HepG2 (cell line): Measurements from ENCODE around the gene ITIH2. TPM values are rescaled to one million over a fixed set of nuclear protein-coding genes. Genes with fewer than 3 reads are reported as not detected.
A peak's percentile ranks its signal among the peaks of the same experiment; 100 is the strongest.

Experiments used
- ATAC-seq: fragments of 200-7000 bp; cut with Tn5 transposase; 3 replicates; pipeline ENCODE4 v1.9.1; 2020; ENCODE audit warnings: mild to moderate bottlenecking, moderate library complexity
- BruUV-seq: library from RNA; stranded (reverse); fragments of 400-500 nt; replicated peaks from 2 replicates; lab custom pipeline; 2021; lab: Mats Ljungman, UMichigan
- CTCF ChIA-PET: fragments of 300-600 bp; formaldehyde crosslinking; extraction: SDS; loops from one replicate; lab custom pipeline; 2021; ENCODE audit warnings: low total read pairs, inconsistent platforms, low intra/inter-chr PET ratio; lab: Yijun Ruan, JAX
- POLR2A ChIA-PET: fragments of 350-600 bp; sonication (Branson Sonifier 250); formaldehyde crosslinking; loops from one replicate; lab custom pipeline; 2020; ENCODE audit warnings: antibody characterized with exemption, inconsistent platforms; lab: Yijun Ruan, JAX
- DNase-seq: peaks from one replicate; pipeline ENCODE4 v3.0.0-alpha.2; 2015; ENCODE audit warnings: low spot score
- FAIRE-seq: peaks from 3 replicates; lab custom pipeline; 2011; peaks lifted over from hg19 to GRCh38; lab: Jason Lieb, UNC
- H2AFZ ChIP-seq: one replicate; pipeline ENCODE4 v1.6.1; 2011; ENCODE audit warnings: low read length, inconsistent platforms
- H3K27ac ChIP-seq: fragments of 300-600 bp; 3 replicates; pipeline ENCODE4 v1.8.0; 2011; ENCODE audit warnings: mixed run types, mild to moderate bottlenecking, mixed read lengths, low read length, inconsistent platforms; ENCODE audit not compliant: insufficient read depth; ENCODE audit errors: extremely low read length
- H3K27me3 ChIP-seq, 2 experiments: fragments of 200-600 bp in 1 of 2; 2 replicates in 1 of 2; 3 replicates in 1 of 2; pipeline versions ENCODE4 v1.6.0 to v1.8.0; 2011; ENCODE audit warnings: low read length in 2 of 2, mild to moderate bottlenecking in 2 of 2, moderate library complexity in 2 of 2, inconsistent platforms in 1 of 2; ENCODE audit not compliant: insufficient read depth in 2 of 2, control insufficient read depth in 1 of 2
- H3K36me3 ChIP-seq, 2 experiments: fragments of 200-600 bp in 1 of 2; replicated peaks in 1 of 2; 2 replicates in 1 of 2; 3 replicates in 1 of 2; pipeline versions ENCODE4 v1.5.1 to v1.8.0; 2011; ENCODE audit warnings: low read length in 2 of 2, inconsistent platforms in 1 of 2; ENCODE audit not compliant: insufficient read depth in 2 of 2, control insufficient read depth in 1 of 2
- H3K4me1 ChIP-seq: 2 replicates; pipeline ENCODE4 v1.5.1; 2012; ENCODE audit warnings: low read length, inconsistent platforms; ENCODE audit not compliant: insufficient read depth
- H3K4me2 ChIP-seq: 2 replicates; pipeline ENCODE4 v1.6.0; 2011; ENCODE audit warnings: low read depth, low read length, inconsistent platforms
- H3K4me3 ChIP-seq, 3 experiments: fragments of 200-600 bp in 1 of 3; sonication (generic), shearing (Covaris generic) in 1 of 3; replicated peaks in 1 of 3; 2 replicates each; pipeline ENCODE4 v1.5.1; 2011 to 2016; ENCODE audit warnings: low read length in 3 of 3, inconsistent platforms in 2 of 3, low read depth in 2 of 3, mild to moderate bottlenecking in 2 of 3, control low read depth in 1 of 3, mixed read lengths in 1 of 3; ENCODE audit not compliant: insufficient read depth in 1 of 3
- H3K79me2 ChIP-seq: one replicate; pipeline ENCODE4 v1.6.1; 2011; ENCODE audit warnings: low read length, inconsistent platforms; ENCODE audit not compliant: insufficient read depth
- H3K9ac ChIP-seq: 2 replicates; pipeline ENCODE4 v1.6.0; 2011; ENCODE audit warnings: mild to moderate bottlenecking, low read depth, low read length, inconsistent platforms; ENCODE audit not compliant: insufficient read depth
- H3K9me3 ChIP-seq: 2 replicates; pipeline ENCODE4 v1.5.1; 2012; ENCODE audit warnings: mild to moderate bottlenecking, low read length
- H4K20me1 ChIP-seq: 2 replicates; pipeline ENCODE4 v1.6.0; 2011; ENCODE audit warnings: inconsistent platforms, mild to moderate bottlenecking, low read length, moderate library complexity; ENCODE audit not compliant: insufficient read depth
- HDAC2 ChIP-seq: sonication (generic); formaldehyde crosslinking; IDR thresholded peaks from 2 replicates; pipeline ENCODE4 v1.4.0; 2020; ENCODE audit warnings: missing genetic modification reagents
- PHF20 ChIP-seq: sonication (generic); formaldehyde crosslinking; IDR thresholded peaks from 2 replicates; pipeline ENCODE4 v1.5.0; 2020; ENCODE audit warnings: mild to moderate bottlenecking, missing genetic modification reagents
- WGBS: methylation state at CpG from one replicate; pipeline ENCODE4 v1.1.6; 2017; ENCODE audit warnings: low lambda C conversion rate; 5-methylcytosine and 5-hydroxymethylcytosine counted together
- in situ Hi-C: cut with HindIII; loops from 2 replicates; pipeline ENCODE4 v1.10.0; 2017; ENCODE audit warnings: low pct_unique_long_range_greater_than_20kb; ENCODE audit not compliant: extremely low pct_ligation_motif_present
- intact Hi-C: fragments of 100-400 bp; cut with micrococcal nuclease; formaldehyde crosslinking; loops from one replicate; pipeline ENCODE4 v1.10.0; 2022; ENCODE audit not compliant: unreplicated experiment
- polyA plus RNA-seq, 8 experiments: library from polyadenylated mRNA; depleted of rRNA in 3 of 8; stranded (reverse) in 7 of 8; unstranded in 1 of 8; fragments of >200 nt; fragmentation: Illumina TruSeq in 4 of 8; extraction: Trizol in 4 of 8; gene quantifications; 2 replicates each; pipeline versions ENCODE4 v1.2.1 to v1.2.3, GENCODE V29; 2011 to 2016; ENCODE audit warnings: low read depth in 4 of 8, missing spikeins in 1 of 8, mixed read lengths in 1 of 8; ENCODE audit not compliant: insufficient read depth in 1 of 8
- total RNA-seq, 5 experiments: library from RNA; depleted of rRNA; stranded (reverse); fragments of >200 nt; fragmentation: Illumina TruSeq; extraction: Trizol; gene quantifications; 2 replicates each; pipeline ENCODE4 v1.2.3, GENCODE V29; 2016; ENCODE audit warnings: low read depth in 1 of 5
- TF ChIP-seq, protein P1 (sequence below): sonication (generic); formaldehyde crosslinking; IDR thresholded peaks from 2 replicates; pipeline ENCODE4 v1.5.1; 2020; ENCODE audit warnings: mild to moderate bottlenecking, missing genetic modification reagents, moderate library complexity
- TF ChIP-seq, protein P2 (sequence below): sonication (generic); formaldehyde crosslinking; IDR thresholded peaks from 2 replicates; pipeline ENCODE4 v1.5.0; 2020; ENCODE audit warnings: missing genetic modification reagents
- TF ChIP-seq, protein P3 (sequence below): sonication (generic); formaldehyde crosslinking; IDR thresholded peaks from 2 replicates; pipeline ENCODE4 v1.5.0; 2020; ENCODE audit warnings: mild to moderate bottlenecking, missing genetic modification reagents, moderate library complexity

The ITIH2 gene
- total and polyA plus RNA-seq, 2 of the 13 experiments (the other 11 are each of a cell fraction or from before 2014, with no cell fraction given), result 1,197 to 1,427 TPM

DNA sequence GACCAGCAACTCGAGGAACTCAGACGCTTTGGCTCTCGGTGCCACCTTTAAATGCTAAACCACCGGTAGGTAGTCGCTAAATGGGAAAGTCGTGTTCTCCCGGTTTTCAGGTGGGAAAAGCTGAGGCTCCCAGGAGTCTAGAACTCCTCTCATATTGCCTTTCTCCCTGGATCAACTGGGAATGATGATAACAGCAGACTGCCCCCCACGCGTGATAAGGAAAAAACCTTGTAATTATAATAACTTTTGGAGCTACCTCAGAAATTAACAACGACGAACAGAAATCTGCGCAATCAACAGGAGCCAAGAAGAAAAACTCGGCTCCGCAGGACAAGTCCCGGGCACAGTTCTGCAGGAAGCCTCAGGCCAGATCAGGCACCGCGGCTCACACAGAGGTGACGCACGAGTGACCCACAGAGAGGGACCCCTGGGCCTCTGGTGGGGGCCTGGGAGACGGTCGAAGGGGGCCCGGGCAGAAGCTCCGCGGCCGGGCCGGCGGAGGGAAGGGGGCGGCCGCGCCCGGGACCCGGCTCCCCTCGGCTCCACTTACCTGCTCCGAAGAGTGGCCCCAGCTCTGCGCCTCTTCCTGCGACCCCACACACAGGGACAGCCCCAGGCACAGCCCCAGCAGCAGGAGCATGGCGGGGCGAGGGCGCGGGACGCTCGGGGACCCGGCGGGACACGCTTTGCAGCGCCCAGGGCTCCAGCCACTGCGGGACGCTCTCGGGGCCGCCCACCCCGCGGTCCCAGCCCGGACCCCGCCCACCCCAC is 36.7 kb upstream of the ITIH2 start, which contains the start of gene ITIH5 (continued):
- TF ChIP-seq, protein P1, sequence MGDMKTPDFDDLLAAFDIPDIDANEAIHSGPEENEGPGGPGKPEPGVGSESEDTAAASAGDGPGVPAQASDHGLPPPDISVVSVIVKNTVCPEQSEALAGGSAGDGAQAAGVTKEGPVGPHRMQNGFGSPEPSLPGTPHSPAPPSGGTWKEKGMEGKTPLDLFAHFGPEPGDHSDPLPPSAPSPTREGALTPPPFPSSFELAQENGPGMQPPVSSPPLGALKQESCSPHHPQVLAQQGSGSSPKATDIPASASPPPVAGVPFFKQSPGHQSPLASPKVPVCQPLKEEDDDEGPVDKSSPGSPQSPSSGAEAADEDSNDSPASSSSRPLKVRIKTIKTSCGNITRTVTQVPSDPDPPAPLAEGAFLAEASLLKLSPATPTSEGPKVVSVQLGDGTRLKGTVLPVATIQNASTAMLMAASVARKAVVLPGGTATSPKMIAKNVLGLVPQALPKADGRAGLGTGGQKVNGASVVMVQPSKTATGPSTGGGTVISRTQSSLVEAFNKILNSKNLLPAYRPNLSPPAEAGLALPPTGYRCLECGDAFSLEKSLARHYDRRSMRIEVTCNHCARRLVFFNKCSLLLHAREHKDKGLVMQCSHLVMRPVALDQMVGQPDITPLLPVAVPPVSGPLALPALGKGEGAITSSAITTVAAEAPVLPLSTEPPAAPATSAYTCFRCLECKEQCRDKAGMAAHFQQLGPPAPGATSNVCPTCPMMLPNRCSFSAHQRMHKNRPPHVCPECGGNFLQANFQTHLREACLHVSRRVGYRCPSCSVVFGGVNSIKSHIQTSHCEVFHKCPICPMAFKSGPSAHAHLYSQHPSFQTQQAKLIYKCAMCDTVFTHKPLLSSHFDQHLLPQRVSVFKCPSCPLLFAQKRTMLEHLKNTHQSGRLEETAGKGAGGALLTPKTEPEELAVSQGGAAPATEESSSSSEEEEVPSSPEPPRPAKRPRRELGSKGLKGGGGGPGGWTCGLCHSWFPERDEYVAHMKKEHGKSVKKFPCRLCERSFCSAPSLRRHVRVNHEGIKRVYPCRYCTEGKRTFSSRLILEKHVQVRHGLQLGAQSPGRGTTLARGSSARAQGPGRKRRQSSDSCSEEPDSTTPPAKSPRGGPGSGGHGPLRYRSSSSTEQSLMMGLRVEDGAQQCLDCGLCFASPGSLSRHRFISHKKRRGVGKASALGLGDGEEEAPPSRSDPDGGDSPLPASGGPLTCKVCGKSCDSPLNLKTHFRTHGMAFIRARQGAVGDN (CRISPR knock-in tag), result peak; percentile 28; the same call in 1 of the 2 replicates

DNA sequence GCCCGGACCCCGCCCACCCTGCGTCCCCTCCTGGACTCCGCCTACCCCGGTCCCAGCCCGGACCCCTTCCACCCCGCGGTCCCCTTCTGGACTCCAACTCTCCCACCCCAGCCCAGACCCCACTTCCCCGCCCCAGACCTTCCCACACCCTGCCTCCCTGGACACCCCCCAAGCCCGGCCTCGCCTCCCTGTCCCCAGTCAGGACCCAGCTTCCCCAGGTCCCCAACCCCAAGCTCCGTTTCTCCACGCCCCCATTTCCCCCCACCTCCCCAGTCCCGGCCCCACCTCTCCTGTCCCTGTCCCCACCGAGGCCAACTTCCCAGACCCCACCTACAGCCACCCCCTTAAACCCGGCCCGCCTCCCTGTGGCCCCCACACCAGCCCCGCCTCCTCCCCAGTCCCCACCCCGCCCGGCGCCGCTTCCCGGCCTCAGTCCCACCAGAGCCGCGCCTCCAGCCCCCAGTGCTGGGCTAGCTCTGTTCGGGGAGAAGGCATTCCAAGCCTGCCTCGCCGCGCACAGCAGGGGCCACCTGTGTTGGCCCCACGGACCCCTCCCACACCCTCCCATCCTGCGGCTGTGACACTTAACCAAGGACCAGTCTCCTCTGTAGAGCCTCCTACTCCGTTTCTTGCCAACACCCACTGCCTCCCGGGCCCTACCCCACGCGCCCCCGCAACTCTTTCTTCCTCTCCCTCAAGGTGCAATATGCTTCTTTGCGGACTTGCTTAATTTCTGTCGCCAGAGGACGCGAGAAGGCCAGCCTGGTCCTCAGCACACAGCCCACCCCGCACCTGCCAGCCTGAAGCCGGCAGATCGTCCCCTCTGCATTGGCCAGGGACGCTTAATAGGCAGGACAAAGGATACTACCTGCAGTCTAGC is 35.6 kb upstream of the ITIH2 start:
- Histone ChIP-seq H3K4me2 (peak overlapping the region; percentile 83), H4K20me1 (no peaks in the 10 kb centered on the region), H3K4me3 (peak overlapping the region; percentile 36 to 69 (median 61); a peak in 4 of 6 replicates), H3K27me3 (peaks cover 0 to 26% of the 10 kb centered on the region in 2 experiments; a peak in 3 of 5 replicates), H3K9ac (no peak overlapping the region), H3K27ac (no peak overlapping the region), H3K9me3 (no peaks in the 10 kb centered on the region), H3K4me1 (peaks cover 21% of the 10 kb centered on the region), H2AFZ (no peak overlapping the region), H3K36me3 (no peaks in the 10 kb centered on the region), H3K79me2 (no peaks in the 10 kb centered on the region)
- CTCF ChIA-PET, result no interaction called here
- ATAC-seq (peak; percentile 79), DNase-seq (peak; percentile 10), FAIRE-seq (no peak)
- POLR2A ChIA-PET, result interaction anchor here (1.0 to 2.9 kb wide), 6 partner anchors 18 to 106 kb away, joined by 3 to 18 read pairs (median 8); partner anchors contain the start of gene ITIH2
- in situ Hi-C loops (loop anchor here (10.0 kb wide), 1 partner anchor 123 kb away; no protein-coding TSS in a partner anchor), intact Hi-C loops (loop anchor here (5.0 kb wide), 1 partner anchor 140 kb away; no protein-coding TSS in a partner anchor)
- no TSS peak for BruUV-seq
- WGBS, result under 1% methylated on average over 38 of the region's 44 CpGs
- TF ChIP-seq, protein P2, sequence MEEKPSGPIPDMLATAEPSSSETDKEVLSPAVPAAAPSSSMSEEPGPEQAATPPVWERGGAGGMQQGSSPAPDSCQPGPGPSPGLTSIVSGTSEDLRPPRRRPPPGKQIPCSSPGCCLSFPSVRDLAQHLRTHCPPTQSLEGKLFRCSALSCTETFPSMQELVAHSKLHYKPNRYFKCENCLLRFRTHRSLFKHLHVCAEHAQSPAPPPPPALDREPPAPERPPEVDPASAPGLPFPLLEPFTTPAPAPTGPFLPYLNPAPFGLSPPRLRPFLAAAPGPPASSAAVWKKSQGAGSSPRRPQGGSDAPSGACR (CRISPR knock-in tag), result no peak
- TF ChIP-seq, protein P3, sequence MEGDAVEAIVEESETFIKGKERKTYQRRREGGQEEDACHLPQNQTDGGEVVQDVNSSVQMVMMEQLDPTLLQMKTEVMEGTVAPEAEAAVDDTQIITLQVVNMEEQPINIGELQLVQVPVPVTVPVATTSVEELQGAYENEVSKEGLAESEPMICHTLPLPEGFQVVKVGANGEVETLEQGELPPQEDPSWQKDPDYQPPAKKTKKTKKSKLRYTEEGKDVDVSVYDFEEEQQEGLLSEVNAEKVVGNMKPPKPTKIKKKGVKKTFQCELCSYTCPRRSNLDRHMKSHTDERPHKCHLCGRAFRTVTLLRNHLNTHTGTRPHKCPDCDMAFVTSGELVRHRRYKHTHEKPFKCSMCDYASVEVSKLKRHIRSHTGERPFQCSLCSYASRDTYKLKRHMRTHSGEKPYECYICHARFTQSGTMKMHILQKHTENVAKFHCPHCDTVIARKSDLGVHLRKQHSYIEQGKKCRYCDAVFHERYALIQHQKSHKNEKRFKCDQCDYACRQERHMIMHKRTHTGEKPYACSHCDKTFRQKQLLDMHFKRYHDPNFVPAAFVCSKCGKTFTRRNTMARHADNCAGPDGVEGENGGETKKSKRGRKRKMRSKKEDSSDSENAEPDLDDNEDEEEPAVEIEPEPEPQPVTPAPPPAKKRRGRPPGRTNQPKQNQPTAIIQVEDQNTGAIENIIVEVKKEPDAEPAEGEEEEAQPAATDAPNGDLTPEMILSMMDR (CRISPR knock-in tag), result peak; percentile 53; the same call in 1 of the 2 replicates
- TF ChIP-seq PHF20 (CRISPR knock-in tag) (no peak), HDAC2 (CRISPR knock-in tag) (no peak)
- TF ChIP-seq, protein P1 (CRISPR knock-in tag), result peak; percentile 12; the same call in 1 of the 2 replicates
